Loucy (cell line): ENCODE measurements around the gene TMEM108.

Experiments
- EZH2phosphoT487 ChIP-seq: fragments of 200-600 bp; IDR thresholded peaks from 2 replicates; pipeline ENCODE4 v1.6.1; 2018; ENCODE audit warnings: antibody characterized with exemption, mild to moderate bottlenecking, moderate library complexity, borderline replicate concordance
- TF ChIP-seq, protein P1 (sequence below): fragments of 200-600 bp; sonication (generic); conservative IDR thresholded peaks from 2 replicates; pipeline ENCODE4 v1.5.1; 2014; ENCODE audit warnings: mild to moderate bottlenecking, antibody characterized with exemption, low read length

DNA sequence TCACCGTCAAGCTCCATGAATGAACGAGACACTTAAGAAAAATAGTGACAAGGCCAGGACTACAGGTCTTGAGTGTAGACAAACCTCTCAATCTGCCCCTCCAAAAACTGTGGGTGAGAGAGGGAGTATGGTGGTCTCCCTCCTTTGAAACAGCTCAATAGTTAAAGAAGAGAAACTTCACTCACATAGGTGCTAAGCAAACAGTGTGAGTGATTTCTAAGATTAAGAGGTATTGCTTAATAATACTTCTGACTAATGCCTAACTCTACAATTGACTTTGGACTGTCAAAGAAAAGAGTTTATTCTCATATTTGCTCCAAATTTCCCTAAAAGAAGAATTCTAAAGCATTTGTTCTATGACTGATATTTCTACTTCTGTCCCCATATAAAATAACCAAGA lies 17.0 kb upstream of the TMEM108 start:
- TF ChIP-seq, protein P1, sequence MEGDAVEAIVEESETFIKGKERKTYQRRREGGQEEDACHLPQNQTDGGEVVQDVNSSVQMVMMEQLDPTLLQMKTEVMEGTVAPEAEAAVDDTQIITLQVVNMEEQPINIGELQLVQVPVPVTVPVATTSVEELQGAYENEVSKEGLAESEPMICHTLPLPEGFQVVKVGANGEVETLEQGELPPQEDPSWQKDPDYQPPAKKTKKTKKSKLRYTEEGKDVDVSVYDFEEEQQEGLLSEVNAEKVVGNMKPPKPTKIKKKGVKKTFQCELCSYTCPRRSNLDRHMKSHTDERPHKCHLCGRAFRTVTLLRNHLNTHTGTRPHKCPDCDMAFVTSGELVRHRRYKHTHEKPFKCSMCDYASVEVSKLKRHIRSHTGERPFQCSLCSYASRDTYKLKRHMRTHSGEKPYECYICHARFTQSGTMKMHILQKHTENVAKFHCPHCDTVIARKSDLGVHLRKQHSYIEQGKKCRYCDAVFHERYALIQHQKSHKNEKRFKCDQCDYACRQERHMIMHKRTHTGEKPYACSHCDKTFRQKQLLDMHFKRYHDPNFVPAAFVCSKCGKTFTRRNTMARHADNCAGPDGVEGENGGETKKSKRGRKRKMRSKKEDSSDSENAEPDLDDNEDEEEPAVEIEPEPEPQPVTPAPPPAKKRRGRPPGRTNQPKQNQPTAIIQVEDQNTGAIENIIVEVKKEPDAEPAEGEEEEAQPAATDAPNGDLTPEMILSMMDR: no peak
- no peak for TF ChIP-seq EZH2phosphoT487
